22Rv1 (cell line): ENCODE data around the gene AGAP9.

Experiments
- H3K27ac ChIP-seq: fragments of 450-650 bp; 2 replicates; pipeline ENCODE4 v1.5.1; 2017
- CTCF ChIP-seq: fragments of 450-650 bp; IDR thresholded peaks from 2 replicates; pipeline ENCODE4 v1.5.1; 2017; ENCODE audit warnings: mild to moderate bottlenecking
- ZFX ChIP-seq: fragments of 450-650 bp; IDR thresholded peaks from 2 replicates; pipeline ENCODE4 v1.6.1; 2017; ENCODE audit warnings: antibody characterized with exemption, borderline replicate concordance

Gene AGAP9

GRCh38 chr10:47454780-47455058, 68.7 kb downstream of the AGAP9 start:
- TF ChIP-seq ZFX (no peak), CTCF (no peak)
- no peak overlapping the region for H3K27ac ChIP-seq

GRCh38 chr10:47454008-47454779, 69.2 kb downstream of the AGAP9 start:
- no peak overlapping the region for H3K27ac ChIP-seq
- no peak for TF ChIP-seq ZFX
- TF ChIP-seq CTCF = no peak

- no peak overlapping the region for H3K27ac ChIP-seq
- TF ChIP-seq ZFX = no peak
- TF ChIP-seq CTCF = no peak
Observed at GRCh38 chr10:47453141-47454007, 70.1 kb downstream of the AGAP9 start.

- H3K27ac ChIP-seq = no peak overlapping the region
- no peak for TF ChIP-seq ZFX
- TF ChIP-seq CTCF = no peak
Observed at GRCh38 chr10:47452495-47453140, 70.8 kb downstream of the AGAP9 start.

GRCh38 chr10:47451998-47452494, 71.4 kb downstream of the AGAP9 start:
- no peak overlapping the region for H3K27ac ChIP-seq
- TF ChIP-seq CTCF = no peak
- TF ChIP-seq ZFX = no peak
